GM19452 (cell line): ENCODE results near the gene INCENP.

Experiments used
- ATAC-seq: cut with Tn5 transposase; IDR thresholded peaks from one replicate; pipeline ENCODE4 v1.9.1; 2021; ENCODE audit not compliant: unreplicated experiment

INCENP gene

DNA sequence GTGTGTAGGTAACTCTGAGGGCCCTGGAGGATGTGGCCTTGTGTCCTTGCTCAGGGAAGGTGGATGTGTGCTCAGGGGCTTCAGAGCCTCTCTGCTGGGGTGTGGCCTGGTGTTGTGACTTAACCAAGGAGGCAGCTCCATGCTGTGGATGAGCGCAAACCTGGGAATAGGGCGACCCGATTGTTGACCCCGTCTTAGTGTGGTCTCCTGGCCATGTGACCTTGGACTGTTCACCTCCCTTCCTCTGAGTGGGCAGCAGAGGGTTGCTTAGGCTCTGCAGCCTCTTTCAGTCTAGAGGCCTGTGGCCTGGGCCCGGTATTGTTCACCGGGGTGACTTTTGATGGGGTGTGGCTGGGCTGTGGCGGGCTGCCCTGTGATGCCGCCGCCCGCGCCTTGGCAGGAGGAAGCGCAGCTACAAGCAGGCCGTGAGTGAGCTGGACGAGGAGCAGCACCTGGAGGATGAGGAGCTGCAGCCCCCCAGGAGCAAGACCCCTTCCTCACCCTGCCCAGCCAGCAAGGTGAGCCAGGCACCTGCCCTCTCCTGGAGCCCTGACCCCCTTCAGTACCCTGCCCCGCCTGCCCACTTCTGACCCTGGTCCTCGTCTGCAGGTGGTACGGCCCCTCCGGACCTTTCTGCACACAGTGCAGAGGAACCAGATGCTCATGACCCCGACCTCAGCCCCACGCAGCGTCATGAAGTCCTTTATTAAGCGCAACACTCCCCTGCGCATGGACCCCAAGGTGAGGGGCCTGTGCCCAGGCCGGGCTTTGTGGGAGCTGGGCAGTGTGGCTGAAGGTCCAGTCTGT lies 16.7 kb downstream of the INCENP start:
- no peak for ATAC-seq

DNA sequence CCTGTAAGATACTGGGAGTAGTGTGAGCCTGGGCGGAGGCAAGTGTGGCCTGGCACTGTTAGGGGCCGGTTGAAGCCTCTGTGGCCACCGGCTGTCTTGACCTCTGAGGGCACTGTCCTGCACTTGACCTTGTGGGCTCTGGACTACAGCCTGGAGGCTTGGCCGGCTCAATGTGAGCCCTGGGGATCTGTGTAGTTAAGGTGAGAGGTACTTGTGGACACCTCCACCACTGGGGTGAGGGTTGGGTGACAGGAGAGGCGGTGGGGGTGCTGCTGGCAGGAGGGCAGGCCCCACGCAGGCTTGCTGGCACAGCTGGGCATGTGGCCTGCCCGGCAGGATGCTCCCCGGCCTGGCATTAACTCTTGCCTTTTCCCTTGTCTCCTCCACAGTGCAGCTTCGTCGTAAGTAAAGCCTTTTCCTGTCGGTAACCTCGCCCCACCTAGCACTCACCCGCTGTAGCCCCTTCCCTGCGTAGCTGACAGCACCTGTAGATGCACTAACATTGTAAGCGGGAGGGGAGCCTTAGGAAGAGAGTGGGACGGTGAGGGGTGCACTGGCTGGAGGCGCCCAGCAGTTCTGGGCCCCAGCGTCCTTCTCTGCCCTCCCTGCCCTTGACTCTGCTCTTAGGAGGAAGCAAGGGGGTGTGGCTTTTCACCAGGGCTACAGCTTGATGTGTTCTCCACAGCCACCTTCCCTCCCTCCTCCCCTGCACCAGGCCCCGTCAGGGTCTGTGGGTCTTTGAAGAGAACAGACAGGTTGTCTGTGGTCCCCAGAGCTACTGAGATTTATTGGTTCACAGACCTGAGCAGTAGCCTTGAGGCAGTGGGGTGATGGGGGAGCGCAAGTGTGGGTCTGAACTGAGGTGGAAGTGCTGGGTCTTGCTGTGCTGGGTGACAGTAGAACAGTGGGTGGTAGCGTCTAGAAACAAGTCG lies 17.6 kb downstream of the INCENP start:
- no peak for ATAC-seq

DNA sequence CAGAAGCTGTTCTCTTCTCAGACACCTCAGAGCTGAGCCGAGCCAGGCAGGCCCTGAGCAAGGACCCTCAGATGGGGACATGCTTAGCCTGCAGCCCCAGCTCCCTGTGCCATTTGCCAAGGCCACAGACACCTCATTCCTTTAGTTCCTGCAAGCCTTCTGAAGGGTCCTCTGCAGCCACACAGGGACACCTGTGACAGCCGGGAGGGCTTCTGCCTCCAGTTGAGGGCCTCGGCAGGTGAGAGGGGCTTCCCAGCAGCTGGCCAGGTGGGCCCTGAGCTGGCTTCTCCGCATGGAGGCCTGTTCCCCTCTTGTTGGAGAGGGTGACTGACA lies 18.2 kb downstream of the INCENP start:
- no peak for ATAC-seq

DNA sequence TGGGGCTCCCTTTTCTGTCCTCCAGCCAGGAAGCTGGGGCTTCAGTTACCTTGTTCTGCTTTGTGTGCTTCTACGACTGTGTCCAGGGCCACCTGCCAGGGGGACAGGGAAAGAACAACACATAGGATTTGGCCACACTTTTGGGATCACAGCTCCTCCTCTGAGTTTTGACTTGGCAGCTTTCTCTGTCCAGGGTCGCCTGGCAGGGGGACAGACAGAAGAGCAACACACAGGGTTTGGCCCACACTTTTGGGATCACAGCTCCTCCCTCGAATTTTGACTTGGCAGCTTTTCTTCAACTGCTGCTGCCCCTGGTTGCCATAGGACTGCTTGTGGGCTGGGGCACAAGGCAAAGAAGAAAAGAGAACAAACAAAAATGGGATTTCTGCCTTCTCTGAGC lies 19.1 kb downstream of the INCENP start:
- ATAC-seq: no peak

DNA sequence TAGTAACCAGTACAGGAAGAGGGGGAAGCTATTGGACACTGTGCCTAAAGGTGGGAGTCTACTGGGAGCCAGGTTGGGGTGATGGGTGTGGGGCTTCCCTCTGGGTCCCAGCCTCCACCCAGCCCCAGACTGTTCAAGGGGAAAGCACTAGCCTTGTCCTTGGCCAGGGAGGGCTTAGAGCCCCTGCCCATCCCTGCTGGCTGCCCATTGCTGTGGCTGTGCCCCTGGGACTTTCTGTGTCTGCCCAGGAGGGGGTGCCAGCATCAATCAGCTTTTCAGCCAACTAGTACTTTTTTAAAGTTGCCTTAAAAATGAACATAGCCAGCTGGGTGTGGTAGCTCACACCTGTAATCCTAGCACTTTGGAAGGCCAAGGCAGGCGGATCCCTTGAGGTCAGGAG lies 19.9 kb downstream of the INCENP start:
- no peak for ATAC-seq

DNA sequence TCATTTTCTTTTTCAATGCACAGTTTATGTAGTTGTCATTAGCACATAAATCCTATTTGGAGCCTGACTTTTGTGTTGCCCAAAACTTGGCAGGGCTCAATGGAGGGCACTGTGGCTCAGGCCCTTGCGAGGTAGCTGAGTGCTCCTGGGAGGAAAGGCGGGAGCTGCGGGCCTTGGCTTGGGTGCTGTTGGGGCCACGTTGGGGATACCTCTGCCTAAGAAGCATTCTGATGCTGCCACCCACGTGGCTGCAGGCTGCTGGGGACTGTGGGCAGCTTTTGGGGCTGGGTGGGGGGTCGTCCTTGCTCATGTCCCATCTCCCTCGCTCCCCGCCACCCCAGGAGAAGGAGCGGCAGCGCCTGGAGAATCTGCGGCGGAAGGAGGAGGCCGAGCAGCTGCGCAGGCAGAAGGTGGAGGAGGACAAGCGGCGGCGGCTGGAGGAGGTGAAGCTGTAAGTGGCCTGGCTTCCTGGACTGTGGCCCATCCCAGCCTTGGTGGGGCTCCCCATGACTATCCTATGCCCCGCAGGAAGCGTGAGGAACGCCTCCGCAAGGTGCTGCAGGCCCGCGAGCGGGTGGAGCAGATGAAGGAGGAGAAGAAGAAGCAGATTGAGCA lies 20.9 kb downstream of the INCENP start:
- no peak for ATAC-seq

DNA sequence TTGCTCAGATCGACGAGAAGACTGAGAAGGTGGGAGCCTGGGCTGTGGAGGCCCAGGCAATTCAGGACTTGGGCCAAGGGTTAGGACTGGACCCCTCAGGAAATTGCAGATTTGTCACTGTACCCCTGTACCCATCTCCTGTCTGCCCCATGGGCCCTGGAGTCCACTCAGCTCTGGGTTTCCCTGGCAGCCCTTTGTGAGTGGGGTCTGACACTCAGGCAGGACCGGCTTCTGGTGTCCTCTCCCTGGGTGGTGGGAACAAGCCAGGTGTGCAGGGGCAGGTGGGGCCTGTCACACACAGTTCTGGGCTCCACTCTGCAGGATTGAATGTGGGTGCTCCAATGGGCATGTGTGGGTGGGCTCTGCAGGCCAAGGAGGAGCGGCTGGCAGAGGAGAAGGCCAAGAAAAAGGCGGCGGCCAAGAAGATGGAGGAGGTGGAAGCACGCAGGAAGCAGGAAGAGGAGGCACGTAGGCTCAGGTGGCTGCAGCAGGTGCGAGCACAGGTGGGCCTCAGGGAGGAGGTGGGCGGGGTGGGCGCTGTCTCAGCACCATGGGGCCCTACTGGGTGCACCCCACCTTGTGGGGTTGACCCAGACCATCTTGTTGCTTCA lies 21.6 kb downstream of the INCENP start:
- no peak for ATAC-seq

DNA sequence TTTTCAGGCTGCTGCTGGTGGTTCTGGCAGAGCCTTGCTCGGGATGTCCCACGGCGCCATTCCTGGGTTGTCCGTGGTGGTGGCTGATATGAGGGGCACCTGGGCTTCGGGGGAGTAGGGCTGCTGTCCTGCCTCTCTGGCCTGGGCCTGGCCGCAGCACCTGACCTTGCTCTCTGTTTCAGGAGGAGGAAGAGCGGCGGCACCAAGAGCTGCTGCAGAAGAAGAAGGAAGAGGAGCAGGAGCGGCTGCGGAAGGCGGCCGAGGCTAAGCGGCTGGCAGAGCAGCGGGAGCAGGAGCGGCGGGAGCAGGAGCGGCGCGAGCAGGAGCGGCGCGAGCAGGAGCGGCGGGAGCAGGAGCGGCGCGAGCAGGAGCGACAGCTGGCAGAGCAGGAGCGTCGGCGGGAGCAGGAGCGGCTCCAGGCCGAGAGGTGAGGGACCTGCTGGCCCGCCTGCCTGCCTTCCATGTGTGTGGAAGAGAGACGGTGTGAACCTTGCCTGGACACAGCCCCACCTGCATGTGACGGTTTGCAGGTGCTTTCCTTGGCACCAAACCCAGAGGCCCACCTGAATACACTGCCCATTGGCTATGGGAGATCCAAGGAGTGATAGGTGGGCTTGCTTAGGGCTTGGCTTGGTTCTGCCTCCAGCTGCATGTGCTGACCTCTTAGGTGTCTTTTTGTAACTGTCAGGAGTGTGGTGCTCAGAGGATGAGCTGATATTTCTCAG lies 22.8 kb downstream of the INCENP start:
- ATAC-seq: no peak

DNA sequence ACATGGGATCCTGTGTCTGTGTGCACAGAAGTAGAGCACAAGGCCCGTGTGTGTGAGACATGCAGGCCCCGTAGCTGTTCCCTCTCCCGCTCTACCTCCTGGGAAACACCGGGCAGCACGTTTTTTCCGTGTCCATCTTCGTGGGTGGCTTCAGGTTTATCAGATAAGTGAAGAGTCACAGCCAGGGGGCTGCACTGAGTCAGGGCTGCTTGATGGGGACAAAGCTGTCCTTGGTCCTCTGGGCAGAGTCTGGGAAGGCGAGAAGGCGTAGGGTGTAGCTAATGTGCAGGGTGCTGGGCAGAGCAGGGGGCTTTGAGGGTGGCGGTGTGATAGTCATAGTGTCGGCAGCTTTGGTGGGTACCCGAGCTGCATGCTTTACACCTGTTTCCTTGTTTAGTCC lies 23.7 kb downstream of the INCENP start:
- ATAC-seq: no peak

DNA sequence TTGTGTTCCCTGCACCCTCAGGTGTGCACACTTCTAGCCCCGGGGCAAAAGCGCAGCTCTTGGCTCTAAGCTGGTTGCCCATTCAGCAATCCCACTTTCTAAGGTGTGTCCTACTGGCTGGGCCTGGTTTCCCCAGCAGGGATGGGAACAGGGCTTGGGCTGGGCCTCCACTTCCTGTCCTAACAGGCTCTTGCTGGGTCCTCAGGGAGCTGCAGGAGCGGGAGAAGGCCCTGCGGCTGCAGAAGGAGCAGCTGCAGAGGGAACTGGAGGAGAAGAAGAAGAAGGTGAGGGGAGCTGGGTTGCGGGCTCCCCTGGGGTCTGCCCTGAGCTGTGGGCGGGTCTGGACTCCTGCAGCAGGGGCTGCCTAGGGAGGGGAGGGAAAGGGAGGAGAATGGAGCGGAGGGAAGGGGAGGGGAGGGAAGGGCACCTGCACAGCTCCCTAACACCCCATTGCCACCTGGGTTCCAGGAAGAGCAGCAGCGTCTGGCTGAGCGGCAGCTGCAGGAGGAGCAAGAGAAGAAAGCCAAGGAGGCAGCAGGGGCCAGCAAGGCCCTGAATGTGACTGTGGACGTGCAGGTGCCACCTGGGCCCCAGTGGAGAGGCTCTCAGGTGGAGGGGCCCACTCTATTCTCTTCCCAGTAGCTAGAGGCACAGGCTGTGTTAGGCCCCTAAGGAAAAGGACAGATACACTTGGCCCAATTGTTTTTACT lies 24.6 kb downstream of the INCENP start:
- ATAC-seq: no peak

DNA sequence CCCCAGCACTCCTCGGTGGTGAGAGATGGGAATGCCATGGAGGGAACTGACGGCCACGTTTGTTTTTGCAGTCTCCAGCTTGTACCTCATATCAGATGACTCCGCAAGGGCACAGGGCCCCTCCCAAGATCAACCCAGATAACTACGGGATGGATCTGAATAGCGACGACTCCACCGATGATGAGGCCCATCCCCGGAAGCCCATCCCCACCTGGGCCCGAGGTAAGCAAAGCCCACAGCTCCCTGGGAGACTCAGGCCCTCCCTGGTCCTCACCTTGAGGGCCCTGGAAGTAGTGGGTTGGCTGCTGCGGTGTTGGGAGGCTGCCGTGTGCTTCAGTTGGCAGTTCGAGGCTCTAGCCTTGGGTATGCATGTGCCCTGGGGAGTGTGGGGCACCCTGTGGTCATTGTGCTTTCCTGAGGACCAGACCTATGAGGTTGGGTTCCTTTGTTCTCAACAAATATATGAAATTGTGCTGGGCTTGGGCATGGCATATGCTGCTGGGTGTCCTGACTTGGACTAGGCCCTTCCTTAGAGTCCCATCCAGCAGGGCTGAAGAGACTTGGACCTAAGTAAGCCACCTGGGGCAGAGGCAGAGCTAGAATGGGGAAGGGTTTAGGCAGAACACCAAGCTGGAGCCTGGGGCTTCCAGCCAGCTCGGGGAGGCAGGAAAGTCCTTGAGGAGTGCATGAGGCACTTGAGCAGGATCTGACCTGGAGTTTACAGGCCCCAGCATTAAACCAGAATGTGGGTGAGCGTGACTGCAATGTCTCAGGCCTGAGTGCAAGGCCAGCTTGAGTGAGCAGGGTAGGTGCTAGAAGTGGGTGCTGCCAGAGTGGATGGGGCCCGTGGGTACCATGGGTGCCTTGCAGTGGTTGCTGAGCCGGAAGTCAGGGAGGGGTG lies 26.4 kb downstream of the INCENP start:
- ATAC-seq: no peak

DNA sequence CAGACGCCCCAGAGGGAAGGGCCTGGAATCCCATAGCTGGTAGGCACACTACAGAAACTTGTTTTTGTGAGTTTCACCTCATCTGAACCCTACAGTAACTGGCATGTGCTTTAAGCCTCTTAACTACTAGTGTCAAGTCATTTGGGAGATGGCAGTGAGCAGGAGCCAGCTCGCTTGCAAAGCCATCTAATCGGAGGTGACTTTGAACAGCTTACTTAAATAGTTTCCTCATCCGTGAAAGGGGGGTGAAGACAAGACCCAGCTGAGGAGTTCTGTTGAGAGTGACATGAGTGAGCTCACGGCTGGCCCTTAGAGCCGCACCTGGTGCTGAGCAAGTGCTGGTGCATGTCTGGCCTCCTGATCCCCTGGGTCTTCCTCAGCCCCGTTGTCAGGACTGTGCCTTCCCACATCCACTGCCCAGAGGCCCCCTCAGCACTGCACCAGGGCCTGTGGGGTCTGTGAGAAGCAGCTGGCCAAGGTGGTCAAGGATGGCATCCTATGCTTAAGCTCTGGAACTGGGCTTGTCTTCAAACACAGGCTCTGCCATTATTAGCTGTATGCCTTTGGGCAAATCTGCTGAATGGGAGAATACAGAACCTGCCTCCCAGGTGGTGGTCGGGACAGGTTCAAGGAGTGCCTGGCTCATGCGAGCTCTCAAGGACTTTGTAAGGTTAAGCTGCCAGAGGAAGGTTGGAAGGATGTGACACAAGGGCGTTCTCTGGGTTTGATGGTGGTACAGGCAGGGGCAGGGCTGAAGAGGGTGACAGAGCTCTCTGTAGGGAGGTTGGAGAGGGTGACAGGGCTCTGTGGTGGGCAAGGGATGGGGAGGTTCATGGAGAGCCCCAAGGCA lies 27.3 kb downstream of the INCENP start:
- ATAC-seq: no peak

DNA sequence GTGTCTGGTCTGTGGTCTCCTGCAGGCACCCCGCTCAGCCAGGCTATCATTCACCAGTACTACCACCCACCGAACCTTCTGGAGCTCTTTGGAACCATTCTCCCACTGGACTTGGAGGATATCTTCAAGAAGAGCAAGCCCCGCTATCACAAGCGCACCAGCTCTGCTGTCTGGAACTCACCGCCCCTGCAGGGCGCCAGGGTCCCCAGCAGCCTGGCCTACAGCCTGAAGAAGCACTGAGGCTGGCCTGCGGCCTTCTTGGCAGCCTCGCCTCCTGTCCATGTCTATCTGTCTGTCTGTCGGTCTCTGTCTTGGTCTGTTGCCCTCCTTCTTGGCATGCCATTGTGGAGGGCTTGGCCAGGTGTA lies 27.9 kb downstream of the INCENP start:
- no peak for ATAC-seq

DNA sequence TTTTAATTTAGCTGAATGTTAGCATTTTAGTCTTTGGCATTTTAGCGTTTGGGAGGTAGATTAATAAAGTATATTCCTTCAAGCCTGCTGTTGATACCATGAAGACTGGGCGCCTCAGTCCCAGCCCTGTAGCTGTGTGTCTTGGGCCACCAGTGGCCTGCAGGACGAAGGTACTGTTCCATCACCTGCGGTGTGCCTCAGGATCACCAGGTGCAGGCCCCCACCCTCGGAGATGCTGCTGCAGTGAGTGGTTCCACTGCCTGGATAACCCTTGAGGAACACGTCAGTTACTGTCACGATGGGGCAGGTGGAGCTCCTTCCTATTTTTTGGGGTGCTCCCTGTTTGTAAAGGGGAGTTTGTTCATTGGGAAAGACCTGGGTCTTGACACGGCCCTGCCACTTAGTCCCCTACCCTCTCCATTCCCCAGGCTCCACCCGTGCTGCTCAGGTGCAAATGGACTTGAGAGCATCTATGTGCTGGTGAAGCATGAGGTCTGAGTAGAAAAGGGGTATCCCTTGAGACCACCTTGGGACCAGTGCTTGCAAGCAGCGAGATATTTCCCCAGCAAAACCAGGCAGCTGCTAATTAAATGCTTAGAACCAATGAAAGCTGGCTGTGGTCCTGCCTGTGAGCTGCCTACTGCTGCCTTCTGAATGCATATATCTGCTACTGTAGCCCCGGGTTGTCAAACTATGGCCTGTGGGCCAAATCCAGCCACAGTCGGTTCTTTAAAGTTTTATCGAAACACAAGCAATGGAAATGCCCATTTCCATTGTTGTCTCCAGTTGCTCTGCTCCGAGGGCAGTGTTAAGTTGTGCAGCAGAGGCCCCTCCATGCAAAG lies 28.7 kb downstream of the INCENP start:
- ATAC-seq: no peak

DNA sequence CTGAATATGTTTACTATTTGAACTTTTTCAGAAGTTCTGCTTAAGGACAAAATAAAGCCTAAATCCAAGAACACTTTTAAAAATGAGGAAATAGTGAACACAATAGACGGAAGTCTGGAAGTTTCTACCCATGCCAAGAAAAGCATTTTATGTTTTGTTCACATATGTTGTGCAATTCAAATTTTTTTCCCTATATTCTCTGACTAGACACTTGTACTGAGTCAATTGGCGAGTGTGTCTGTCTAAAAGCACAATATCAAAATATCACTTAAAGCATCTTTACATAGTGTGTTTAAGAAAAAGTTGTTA lies 29.2 kb downstream of the INCENP start:
- ATAC-seq: no peak

DNA sequence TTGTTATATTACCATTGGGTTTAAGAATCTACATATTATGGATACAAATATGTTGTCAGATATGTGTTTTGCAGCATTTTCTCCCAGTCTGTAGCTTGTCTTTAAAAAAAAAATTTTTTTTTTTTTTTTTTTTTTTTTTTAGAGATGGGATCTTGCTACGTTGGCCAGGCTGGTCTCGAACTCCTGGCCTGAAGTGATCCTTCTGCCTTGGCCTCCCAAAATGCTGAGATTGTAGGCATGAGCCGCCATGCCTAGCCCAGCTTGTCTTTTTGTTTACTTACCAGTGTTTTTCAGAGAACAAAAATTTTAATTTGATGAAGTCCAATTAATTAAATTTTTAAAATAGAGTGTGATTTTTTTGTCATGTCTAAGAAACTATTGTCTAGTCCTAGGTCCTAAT lies 29.8 kb downstream of the INCENP start:
- no peak for ATAC-seq

DNA sequence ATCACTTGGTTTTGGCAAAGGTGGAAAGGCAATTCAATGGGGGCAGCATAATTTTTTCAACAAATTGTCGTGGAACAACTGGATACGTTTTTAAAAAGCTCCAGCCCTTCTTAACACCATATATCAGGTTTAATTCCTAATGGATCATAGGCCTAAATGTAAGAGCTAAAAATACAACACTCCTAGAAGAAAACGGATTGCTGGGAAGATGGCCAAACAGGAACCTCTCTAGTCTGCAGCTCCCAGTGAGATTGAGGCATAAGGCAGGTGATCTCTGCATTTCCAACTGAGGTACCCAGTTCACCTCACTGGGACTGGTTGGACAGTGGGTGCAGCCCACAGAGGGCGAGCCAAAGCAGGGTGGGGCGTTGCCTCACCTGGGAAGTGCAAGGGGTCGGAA lies 33.8 kb downstream of the INCENP start:
- ATAC-seq: no peak

DNA sequence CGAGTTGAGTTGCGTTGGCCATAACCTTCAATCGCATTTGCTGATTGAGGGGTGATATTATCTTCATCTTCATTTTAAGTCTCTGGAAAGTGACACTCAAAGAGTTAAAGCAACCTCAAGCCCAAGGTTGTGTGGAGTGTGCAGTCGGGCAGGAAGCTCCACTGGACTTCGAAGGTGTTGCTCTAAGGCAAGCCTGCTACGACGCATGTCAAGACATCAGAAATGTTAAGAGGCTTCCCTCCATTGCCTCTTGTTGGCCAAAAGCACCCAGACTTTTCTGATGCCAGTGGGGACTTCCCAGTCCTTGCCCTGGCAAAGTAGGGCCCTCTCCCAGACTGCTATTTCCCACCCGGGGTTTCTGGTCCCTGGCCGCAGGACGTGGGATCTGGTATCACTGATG lies 42.6 kb downstream of the INCENP start:
- no peak for ATAC-seq
